Uterus (tissue), 4 donors: ENCODE measurements around the gene MUS81. TPM values are rescaled to one million over a fixed set of nuclear protein-coding genes. Genes with fewer than 3 reads are reported as not detected.

Experiments used
- total RNA-seq, 4 donors: library from RNA; depleted of rRNA in 3 of 4; stranded (reverse); fragments of >200 nt in 3 of 4; gene quantifications; one replicate each; pipeline versions ENCODE4 v1.1.0 to v1.2.4, GENCODE V29; 2014 to 2023
- donor health status: DM: yes; HTN: yes; CAD: no.

MUS81 gene
- total RNA-seq, 4 donors from 2014 or later: 28.8 to 108 (median 75.0) TPM

Other genes with a start within 250 kb of the MUS81 start
- gene MAP3K11, start 246.2 kb upstream of the MUS81 start, total RNA-seq: 100 to 1,000 TPM in 1 of 4 donors, 10 to 100 TPM in 3; 22.1 to 139 (median 51.8) TPM
- 10 to 100 TPM in 3 of 4 donors, 1 to 10 TPM in 1; 6.8 to 47.4 (median 24.6) TPM for gene PCNX3, start 244.7 kb upstream of the MUS81 start, total RNA-seq
- 10 to 100 TPM; 11.2 to 60.1 (median 27.0) TPM for gene SIPA1, start 222.3 kb upstream of the MUS81 start, total RNA-seq
- gene RELA, start 197.5 kb upstream of the MUS81 start, total RNA-seq: 10 to 100 TPM in 3 of 4 donors, 1 to 10 TPM in 1; 6.7 to 97.1 (median 36.5) TPM
- 100 to 1,000 TPM in 2 of 4 donors, 10 to 100 TPM in 2; 37.1 to 113 (median 81.5) TPM for gene KAT5, start 148.2 kb upstream of the MUS81 start, total RNA-seq
- gene RNASEH2C, start 139.6 kb upstream of the MUS81 start, total RNA-seq: 100 to 1,000 TPM in 1 of 4 donors, 10 to 100 TPM in 3; 35.2 to 107 (median 65.4) TPM
- gene AP5B1, start 79.5 kb upstream of the MUS81 start, total RNA-seq: 10 to 100 TPM in 1 of 4 donors, 1 to 10 TPM in 3; 2.4 to 17.1 (median 5.7) TPM
- 1 to 10 TPM in 1 of 4 donors, not detected in 3; 1.0 TPM for gene OVOL1, start 73.4 kb upstream of the MUS81 start, total RNA-seq
- gene SNX32, start 26.5 kb upstream of the MUS81 start, total RNA-seq: 1 to 10 TPM in 1 of 4 donors, under 1 TPM in 1, not detected in 2; 0.58 to 2.6 TPM
- gene CFL1, start 2.3 kb upstream of the MUS81 start, total RNA-seq: 100 to 1,000 TPM; 227 to 514 (median 399) TPM
- gene EFEMP2, start 12.4 kb downstream of the MUS81 start, total RNA-seq: 100 to 1,000 TPM in 1 of 4 donors, 10 to 100 TPM in 3; 56.1 to 165 (median 87.3) TPM
- 1 to 10 TPM in 1 of 4 donors, under 1 TPM in 1, not detected in 2; 0.62 to 3.6 TPM for gene CTSW, start 19.4 kb downstream of the MUS81 start, total RNA-seq
- 100 to 1,000 TPM in 1 of 4 donors, 10 to 100 TPM in 3; 39.7 to 239 (median 52.2) TPM for gene FIBP, start 28.0 kb downstream of the MUS81 start, total RNA-seq
- gene CCDC85B, start 30.2 kb downstream of the MUS81 start, total RNA-seq: 100 to 1,000 TPM in 1 of 4 donors, 10 to 100 TPM in 3; 22.3 to 141 (median 54.5) TPM
- 1 to 10 TPM in 2 of 4 donors, not detected in 2; 2.9 to 3.9 TPM for gene FOSL1, start 40.0 kb downstream of the MUS81 start, total RNA-seq
- 10 to 100 TPM; 11.5 to 53.0 (median 29.7) TPM for gene C11orf68, start 58.6 kb downstream of the MUS81 start, total RNA-seq
- 10 to 100 TPM in 3 of 4 donors, 1 to 10 TPM in 1; 9.2 to 83.0 (median 60.6) TPM for gene DRAP1, start 59.0 kb downstream of the MUS81 start, total RNA-seq
- not detected for gene TSGA10IP, start 85.0 kb downstream of the MUS81 start, total RNA-seq
- 10 to 100 TPM; 10.3 to 77.9 (median 30.5) TPM for gene SART1, start 101.3 kb downstream of the MUS81 start, total RNA-seq
- gene EIF1AD, start 141.7 kb downstream of the MUS81 start, total RNA-seq: 10 to 100 TPM; 15.6 to 38.2 (median 33.1) TPM
- 100 to 1,000 TPM in 2 of 4 donors, 10 to 100 TPM in 1, 1 to 10 TPM in 1; 8.7 to 136 (median 76.6) TPM for gene BANF1, start 142.1 kb downstream of the MUS81 start, total RNA-seq
- gene CST6, start 151.6 kb downstream of the MUS81 start, total RNA-seq: under 1 TPM in 1 of 4 donors, not detected in 3; 0.59 TPM
- under 1 TPM in 1 of 4 donors, not detected in 3; 0.26 TPM for gene CATSPER1, start 166.0 kb downstream of the MUS81 start, total RNA-seq
- gene GAL3ST3, start 188.7 kb downstream of the MUS81 start, total RNA-seq: 1 to 10 TPM in 2 of 4 donors, under 1 TPM in 1, not detected in 1; 0.26 to 2.1 (median 1.9) TPM
- gene SF3B2, start 191.9 kb downstream of the MUS81 start, total RNA-seq: 100 to 1,000 TPM in 2 of 4 donors, 10 to 100 TPM in 2; 59.9 to 195 (median 106) TPM
- 10 to 100 TPM in 3 of 4 donors, 1 to 10 TPM in 1; 2.9 to 79.2 (median 57.2) TPM for gene PACS1, start 209.8 kb downstream of the MUS81 start, total RNA-seq